ENCODE results near the gene STIP1. TPM values are rescaled to one million over a fixed set of nuclear protein-coding genes. Genes with fewer than 3 reads are reported as not detected.

The STIP1 gene
- total RNA-seq, 1 donor from 2014 or later: 209 TPM

GRCh38 chr11:64196626-64197025 lies 10.7 kb downstream of the STIP1 start:
- no peak for TF ChIP-seq CTCF (IDR thresholded peaks at IDR 0.05; ENCODE audit: unreplicated experiment)
- no peaks in the 10 kb centered on the region for H3K27me3 Mint-ChIP-seq

GRCh38 chr11:64198511-64198910 lies 12.5 kb downstream of the STIP1 start:
- no peaks in the 10 kb centered on the region for H3K4me1 Mint-ChIP-seq (ENCODE audit: low read depth)
- no peak overlapping the region for H3K4me3 Mint-ChIP-seq (ENCODE audit: low read depth)
- no peak for TF ChIP-seq CTCF (IDR thresholded peaks at IDR 0.05; ENCODE audit: unreplicated experiment)
- H3K27ac Mint-ChIP-seq: no peak overlapping the region
- no peak for DNase-seq (ENCODE audit: low spot score, unreplicated experiment)
- peaks cover 42% of the 10 kb centered on the region for H3K36me3 Mint-ChIP-seq (ENCODE audit: insufficient read depth)
- H3K9me3 Mint-ChIP-seq (ENCODE audit: low read depth): no peaks in the 10 kb centered on the region
- H3K27me3 Mint-ChIP-seq: no peaks in the 10 kb centered on the region

More at GRCh38 chr11:64196626-64197025, 10.7 kb downstream of the STIP1 start:
- no peak for DNase-seq (ENCODE audit: low spot score, unreplicated experiment)
- Mint-ChIP-seq H3K9me3 (ENCODE audit: low read depth) (no peaks in the 10 kb centered on the region), H3K36me3 (ENCODE audit: insufficient read depth) (peaks cover 34% of the 10 kb centered on the region), H3K4me1 (ENCODE audit: low read depth) (no peaks in the 10 kb centered on the region), H3K27ac (no peak overlapping the region), H3K4me3 (ENCODE audit: low read depth) (no peak overlapping the region)

GRCh38 chr11:64201543-64201942 lies 15.6 kb downstream of the STIP1 start:
- no peak for TF ChIP-seq CTCF (IDR thresholded peaks at IDR 0.05; ENCODE audit: unreplicated experiment)
- Mint-ChIP-seq H3K27me3 (no peaks in the 10 kb centered on the region), H3K9me3 (ENCODE audit: low read depth) (no peaks in the 10 kb centered on the region), H3K4me3 (ENCODE audit: low read depth) (no peak overlapping the region), H3K4me1 (ENCODE audit: low read depth) (no peaks in the 10 kb centered on the region), H3K27ac (no peak overlapping the region), H3K36me3 (ENCODE audit: insufficient read depth) (peaks cover 32% of the 10 kb centered on the region)
- DNase-seq (ENCODE audit: low spot score, unreplicated experiment): no peak

GRCh38 chr11:64202992-64203391 lies 17.0 kb downstream of the STIP1 start:
- no peak for TF ChIP-seq CTCF (IDR thresholded peaks at IDR 0.05; ENCODE audit: unreplicated experiment)
- H3K27ac Mint-ChIP-seq: no peak overlapping the region

GRCh38 chr11:64203421-64204079 lies 17.6 kb downstream of the STIP1 start:
- H3K27me3 Mint-ChIP-seq: no peaks in the 10 kb centered on the region
- H3K9me3 Mint-ChIP-seq (ENCODE audit: low read depth): no peaks in the 10 kb centered on the region
- DNase-seq (ENCODE audit: low spot score, unreplicated experiment): no peak
- H3K27ac Mint-ChIP-seq: no peak overlapping the region
- peaks cover 26% of the 10 kb centered on the region for H3K36me3 Mint-ChIP-seq (ENCODE audit: insufficient read depth)
- no peak for TF ChIP-seq CTCF (IDR thresholded peaks at IDR 0.05; ENCODE audit: unreplicated experiment)
- no peak overlapping the region for H3K4me3 Mint-ChIP-seq (ENCODE audit: low read depth)
- H3K4me1 Mint-ChIP-seq (ENCODE audit: low read depth): no peaks in the 10 kb centered on the region

More at GRCh38 chr11:64202992-64203391, 17.0 kb downstream of the STIP1 start:
- Mint-ChIP-seq H3K4me1 (ENCODE audit: low read depth) (no peaks in the 10 kb centered on the region), H3K4me3 (ENCODE audit: low read depth) (no peak overlapping the region), H3K9me3 (ENCODE audit: low read depth) (no peaks in the 10 kb centered on the region), H3K36me3 (ENCODE audit: insufficient read depth) (peaks cover 26% of the 10 kb centered on the region), H3K27me3 (no peaks in the 10 kb centered on the region)
- no peak for DNase-seq (ENCODE audit: low spot score, unreplicated experiment)

Measured in progenitor cell of endocrine pancreas (in vitro differentiated cells).